Keratinocyte (primary cell): ENCODE measurements around the gene PAIP2. TPM values are rescaled to one million over a fixed set of nuclear protein-coding genes. Genes with fewer than 3 reads are reported as not detected.
"Not testable (repeated sequence)": the region's sequence is repeated elsewhere in the genome, so short reads cannot be mapped to it uniquely, and the experiment has no call there.

Source experiments
- DNase-seq: peaks from one replicate; pipeline ENCODE4 v3.0.0-alpha.2; 2011; ENCODE audit warnings: low read depth, missing footprints, low spot score
- FAIRE-seq: peaks from 2 replicates; lab custom pipeline; 2011; peaks lifted over from hg19 to GRCh38; lab: Jason Lieb, UNC
- H2AFZ ChIP-seq: 2 replicates; pipeline ENCODE4 v1.6.0; 2012; ENCODE audit warnings: low read length, control low read depth, inconsistent platforms; ENCODE audit not compliant: control insufficient read depth
- H3K27ac ChIP-seq: 2 replicates; pipeline ENCODE4 v1.5.1; 2011; ENCODE audit warnings: low read length; ENCODE audit not compliant: control insufficient read depth, insufficient read depth
- H3K27me3 ChIP-seq: 3 replicates; pipeline ENCODE4 v1.6.0; 2011; ENCODE audit warnings: low read length; ENCODE audit not compliant: control insufficient read depth, insufficient read depth; ENCODE audit errors: extremely low read depth
- H3K36me3 ChIP-seq, 2 experiments: 2 replicates in 1 of 2; 3 replicates in 1 of 2; pipeline ENCODE4 v1.5.1; 2011; ENCODE audit warnings: low read length in 2 of 2, mild to moderate bottlenecking in 1 of 2; ENCODE audit not compliant: control insufficient read depth in 2 of 2, insufficient read depth in 2 of 2; ENCODE audit errors: extremely low read depth in 1 of 2
- H3K4me1 ChIP-seq: 3 replicates; pipeline ENCODE4 v1.5.1; 2011; ENCODE audit warnings: low read length; ENCODE audit not compliant: control insufficient read depth, insufficient read depth; ENCODE audit errors: extremely low read depth
- H3K4me2 ChIP-seq: 3 replicates; pipeline ENCODE4 v1.6.0; 2011; ENCODE audit warnings: low read depth, low read length; ENCODE audit not compliant: control insufficient read depth, insufficient read depth; ENCODE audit errors: extremely low read depth
- H3K4me3 ChIP-seq, 3 experiments: fragments of 200-600 bp in 1 of 3; sonication (generic) in 1 of 3; 2 replicates in 2 of 3; 3 replicates in 1 of 3; pipeline ENCODE4 v1.5.1; 2011 to 2016; ENCODE audit warnings: low read length in 3 of 3, mild to moderate bottlenecking in 3 of 3, control low read depth in 2 of 3, inconsistent platforms in 1 of 3, low read depth in 1 of 3, mixed read lengths in 1 of 3, mixed run types in 1 of 3, moderate library complexity in 1 of 3; ENCODE audit not compliant: control insufficient read depth in 2 of 3, insufficient read depth in 2 of 3; ENCODE audit errors: extremely low read depth in 1 of 3
- H3K79me2 ChIP-seq: 2 replicates; pipeline ENCODE4 v1.6.0; 2012; ENCODE audit warnings: low read length; ENCODE audit not compliant: control insufficient read depth, insufficient read depth
- H3K9ac ChIP-seq: 3 replicates; pipeline ENCODE4 v1.6.0; 2011; ENCODE audit warnings: low read length; ENCODE audit not compliant: control insufficient read depth, insufficient read depth; ENCODE audit errors: extremely low read depth
- H3K9me1 ChIP-seq: 3 replicates; pipeline ENCODE4 v1.6.0; 2011; ENCODE audit warnings: low read length; ENCODE audit not compliant: control insufficient read depth, insufficient read depth; ENCODE audit errors: extremely low read depth
- H3K9me3 ChIP-seq: 2 replicates; pipeline ENCODE4 v1.5.1; 2012; ENCODE audit warnings: low read depth, low read length; ENCODE audit not compliant: control insufficient read depth
- H4K20me1 ChIP-seq: 3 replicates; pipeline ENCODE4 v1.6.0; 2011; ENCODE audit warnings: low read length; ENCODE audit not compliant: control insufficient read depth, insufficient read depth; ENCODE audit errors: extremely low read depth
- EZH2 ChIP-seq: IDR thresholded peaks from one replicate; pipeline ENCODE4 v1.6.1; 2012; ENCODE audit warnings: inconsistent platforms, mild to moderate bottlenecking, low read length, moderate library complexity
- dilution Hi-C: fragments of 300-500 bp; cut with MboI; formaldehyde crosslinking; loops from one replicate; pipeline ENCODE4 v1.7.0; 2020; ENCODE audit warnings: low sequenced_read_pairs; ENCODE audit not compliant: extremely low pct_ligation_motif_present
- polyA plus RNA-seq, 5 experiments: library from polyadenylated mRNA; depleted of rRNA in 3 of 5; stranded (reverse) in 3 of 5; stranded (forward) in 1 of 5; unstranded in 1 of 5; fragments of >200 nt; gene quantifications; 1 replicate in 1 of 5; 2 replicates in 3 of 5; 3 replicates in 1 of 5; pipeline versions ENCODE4 v1.2.1 to v1.2.3, GENCODE V29; 2011 to 2012; ENCODE audit warnings: missing spikeins in 2 of 5, low read depth in 1 of 5, low replicate concordance in 1 of 5
- TF ChIP-seq, protein P1 (sequence below), 3 experiments: IDR thresholded peaks in 1 of 3; conservative IDR thresholded peaks in 1 of 3; optimal IDR thresholded peaks in 1 of 3; 2 replicates in 2 of 3; 3 replicates in 1 of 3; pipeline versions ENCODE3 to v1.5.1; 2011; ENCODE audit warnings: low read length in 3 of 3, mild to moderate bottlenecking in 3 of 3, moderate library complexity in 2 of 3, control low read depth in 1 of 3, inconsistent platforms in 1 of 3; ENCODE audit not compliant: insufficient read depth in 2 of 3; ENCODE audit errors: extremely low read depth in 1 of 3

Gene PAIP2
- polyA plus RNA-seq, 1 donor (not counting 4 experiments of a cell fraction or from before 2014, with no cell fraction given), result 65.6 TPM

DNA sequence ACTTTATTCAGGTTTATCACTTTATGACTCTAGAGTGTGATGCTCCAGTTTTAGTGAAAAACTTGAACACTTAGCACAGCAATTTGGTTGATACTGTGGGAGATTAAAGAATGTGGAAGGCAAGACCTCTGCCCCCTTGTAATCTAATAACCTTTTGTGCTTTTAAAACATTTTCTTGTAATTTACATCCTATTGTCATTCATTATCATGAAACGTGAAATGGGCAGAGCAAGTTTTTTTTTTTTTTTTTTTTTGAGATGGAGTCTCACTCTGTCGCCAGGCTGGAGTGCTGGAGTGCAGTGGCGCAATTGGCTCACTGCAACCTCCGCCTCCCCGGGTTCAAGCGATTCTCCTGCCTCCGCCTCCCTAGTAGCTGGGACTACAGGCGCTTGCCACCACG lies 1.8 kb downstream of the PAIP2 start:
- Histone ChIP-seq H3K9me3 (no peaks in the 10 kb centered on the region), H3K4me2 (peak overlapping the region; percentile 96), H3K79me2 (peaks cover 67% of the 10 kb centered on the region), H2AFZ (no peak overlapping the region), H4K20me1 (peaks cover 9% of the 10 kb centered on the region), H3K4me1 (peaks cover 13% of the 10 kb centered on the region), H3K9me1 (no peaks in the 10 kb centered on the region), H3K36me3 (peaks cover 1 to 3% of the 10 kb centered on the region in 2 experiments), H3K4me3 (peak overlapping the region; percentile 73 to 95 (median 86)), H3K27ac (no peak overlapping the region), H3K27me3 (no peaks in the 10 kb centered on the region), H3K9ac (peak overlapping the region; percentile 89)
- no peak for FAIRE-seq
- no peak for DNase-seq
- dilution Hi-C loops, result no loop called here
- TF ChIP-seq, protein P1, sequence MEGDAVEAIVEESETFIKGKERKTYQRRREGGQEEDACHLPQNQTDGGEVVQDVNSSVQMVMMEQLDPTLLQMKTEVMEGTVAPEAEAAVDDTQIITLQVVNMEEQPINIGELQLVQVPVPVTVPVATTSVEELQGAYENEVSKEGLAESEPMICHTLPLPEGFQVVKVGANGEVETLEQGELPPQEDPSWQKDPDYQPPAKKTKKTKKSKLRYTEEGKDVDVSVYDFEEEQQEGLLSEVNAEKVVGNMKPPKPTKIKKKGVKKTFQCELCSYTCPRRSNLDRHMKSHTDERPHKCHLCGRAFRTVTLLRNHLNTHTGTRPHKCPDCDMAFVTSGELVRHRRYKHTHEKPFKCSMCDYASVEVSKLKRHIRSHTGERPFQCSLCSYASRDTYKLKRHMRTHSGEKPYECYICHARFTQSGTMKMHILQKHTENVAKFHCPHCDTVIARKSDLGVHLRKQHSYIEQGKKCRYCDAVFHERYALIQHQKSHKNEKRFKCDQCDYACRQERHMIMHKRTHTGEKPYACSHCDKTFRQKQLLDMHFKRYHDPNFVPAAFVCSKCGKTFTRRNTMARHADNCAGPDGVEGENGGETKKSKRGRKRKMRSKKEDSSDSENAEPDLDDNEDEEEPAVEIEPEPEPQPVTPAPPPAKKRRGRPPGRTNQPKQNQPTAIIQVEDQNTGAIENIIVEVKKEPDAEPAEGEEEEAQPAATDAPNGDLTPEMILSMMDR (optimal IDR thresholded peaks at IDR 0.05 in 1 of 3, IDR thresholded peaks at IDR 0.05 in 1 of 3, conservative IDR thresholded peaks at IDR 0.05 in 1 of 3; ENCODE audit: extremely low read depth in 1 of 3, insufficient read depth in 2 of 3, low read length in 3 of 3), result no peak
- TF ChIP-seq EZH2, result no peak

DNA sequence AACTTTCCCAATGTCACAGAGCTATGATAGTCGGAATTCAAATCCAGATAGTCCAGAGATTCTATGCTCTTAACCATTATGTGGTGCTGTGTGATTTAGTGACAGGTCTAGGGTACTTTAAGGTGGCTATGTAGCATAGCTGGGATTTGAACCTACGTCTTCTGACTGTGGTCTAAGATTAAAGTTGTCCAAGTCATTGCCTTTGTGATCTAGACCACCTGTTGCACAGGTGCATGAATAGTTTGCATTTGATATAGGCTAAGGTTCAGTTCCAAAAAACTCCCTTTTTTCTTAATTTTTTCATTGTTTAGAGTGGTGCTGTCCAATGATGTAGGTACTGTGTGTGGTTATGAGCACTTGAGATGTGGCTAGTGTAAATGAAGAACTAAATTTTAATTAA lies 2.5 kb downstream of the PAIP2 start:
- no peak for DNase-seq
- no peak overlapping the region for H3K27ac ChIP-seq
- peaks cover 9% of the 10 kb centered on the region for H4K20me1 ChIP-seq
- no peaks in the 10 kb centered on the region for H3K9me3 ChIP-seq
- H2AFZ ChIP-seq, result no peak overlapping the region
- H3K36me3 ChIP-seq, result peaks cover 1 to 3% of the 10 kb centered on the region in 2 experiments
- no peaks in the 10 kb centered on the region for H3K9me1 ChIP-seq
- H3K4me2 ChIP-seq, result peak overlapping the region; percentile 35
- H3K27me3 ChIP-seq, result no peaks in the 10 kb centered on the region
- TF ChIP-seq, protein P1 (optimal IDR thresholded peaks at IDR 0.05 in 1 of 3, IDR thresholded peaks at IDR 0.05 in 1 of 3, conservative IDR thresholded peaks at IDR 0.05 in 1 of 3; ENCODE audit: extremely low read depth in 1 of 3, insufficient read depth in 2 of 3, low read length in 3 of 3), result no peak
- no peak for TF ChIP-seq EZH2
- H3K79me2 ChIP-seq, result peaks cover 73% of the 10 kb centered on the region
- no peak for FAIRE-seq
- H3K4me1 ChIP-seq, result peaks cover 13% of the 10 kb centered on the region
- no peak overlapping the region for H3K4me3 ChIP-seq
- no peak overlapping the region for H3K9ac ChIP-seq
- dilution Hi-C loops, result no loop called here

DNA sequence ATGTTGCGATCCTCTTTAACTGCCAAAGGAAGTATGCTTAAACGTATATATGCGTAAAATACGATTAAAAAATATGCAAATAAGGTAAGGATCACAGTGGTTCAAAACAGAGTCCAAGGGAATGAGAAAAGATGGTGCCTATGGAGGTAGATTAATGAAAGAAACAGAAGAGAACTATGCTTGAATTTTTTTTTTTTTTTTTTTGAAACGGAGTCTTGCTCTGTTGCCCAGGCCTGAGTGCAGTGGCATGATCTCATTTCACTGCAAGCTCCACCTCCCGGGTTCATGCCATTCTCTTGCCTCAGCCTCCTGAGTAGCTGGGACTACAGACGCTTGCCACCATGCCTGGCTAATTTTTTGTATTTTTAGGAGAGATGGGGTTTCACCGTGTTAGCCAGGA lies 3.8 kb downstream of the PAIP2 start:
- H3K9ac ChIP-seq, DNase-seq, H3K4me3 ChIP-seq, FAIRE-seq, H3K4me2 ChIP-seq, H3K27ac ChIP-seq, H4K20me1 ChIP-seq, H3K36me3 ChIP-seq, H2AFZ ChIP-seq, H3K9me3 ChIP-seq, H3K27me3 ChIP-seq, H3K9me1 ChIP-seq, dilution Hi-C loops: not testable (repeated sequence)
- peaks cover 13% of the 10 kb centered on the region for H3K4me1 ChIP-seq
- H3K79me2 ChIP-seq, result peaks cover 85% of the 10 kb centered on the region

DNA sequence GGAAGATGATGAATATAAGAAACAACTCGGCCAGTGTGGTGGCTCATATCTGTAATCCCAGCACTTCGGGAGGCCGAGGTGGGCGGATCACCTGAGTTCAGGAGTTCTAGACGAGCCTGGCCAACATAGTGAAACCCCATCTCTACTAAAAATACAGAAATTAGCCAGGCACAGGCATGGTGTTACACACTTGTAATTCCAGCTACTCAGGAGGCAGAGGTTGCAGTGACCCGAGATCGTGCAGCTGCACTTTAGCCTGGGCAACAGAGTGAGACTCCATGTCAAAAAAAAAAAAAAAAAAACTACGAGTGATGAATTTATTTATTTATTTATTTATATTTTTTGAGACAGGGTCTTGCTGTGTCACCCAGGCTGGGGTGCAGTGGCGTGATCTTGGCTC lies 6.2 kb downstream of the PAIP2 start:
- dilution Hi-C loops, H3K27ac ChIP-seq, H4K20me1 ChIP-seq, H3K9me3 ChIP-seq, H3K4me2 ChIP-seq, H3K9me1 ChIP-seq, H3K27me3 ChIP-seq, FAIRE-seq, H3K4me3 ChIP-seq, H3K9ac ChIP-seq, H3K36me3 ChIP-seq, H3K4me1 ChIP-seq, H2AFZ ChIP-seq, DNase-seq: not testable (repeated sequence)
- H3K79me2 ChIP-seq, result peaks cover 93% of the 10 kb centered on the region
